GM21723 (cell line): ENCODE results near the gene PRR15L.
"Not testable (repeated sequence)": the region's sequence is repeated elsewhere in the genome, so short reads cannot be mapped to it uniquely, and the experiment has no call there.

Experiments used
- ATAC-seq: cut with Tn5 transposase; IDR thresholded peaks from one replicate; pipeline ENCODE4 v1.9.1; 2021; ENCODE audit warnings: mild to moderate bottlenecking, moderate library complexity; ENCODE audit not compliant: unreplicated experiment

The PRR15L gene

DNA sequence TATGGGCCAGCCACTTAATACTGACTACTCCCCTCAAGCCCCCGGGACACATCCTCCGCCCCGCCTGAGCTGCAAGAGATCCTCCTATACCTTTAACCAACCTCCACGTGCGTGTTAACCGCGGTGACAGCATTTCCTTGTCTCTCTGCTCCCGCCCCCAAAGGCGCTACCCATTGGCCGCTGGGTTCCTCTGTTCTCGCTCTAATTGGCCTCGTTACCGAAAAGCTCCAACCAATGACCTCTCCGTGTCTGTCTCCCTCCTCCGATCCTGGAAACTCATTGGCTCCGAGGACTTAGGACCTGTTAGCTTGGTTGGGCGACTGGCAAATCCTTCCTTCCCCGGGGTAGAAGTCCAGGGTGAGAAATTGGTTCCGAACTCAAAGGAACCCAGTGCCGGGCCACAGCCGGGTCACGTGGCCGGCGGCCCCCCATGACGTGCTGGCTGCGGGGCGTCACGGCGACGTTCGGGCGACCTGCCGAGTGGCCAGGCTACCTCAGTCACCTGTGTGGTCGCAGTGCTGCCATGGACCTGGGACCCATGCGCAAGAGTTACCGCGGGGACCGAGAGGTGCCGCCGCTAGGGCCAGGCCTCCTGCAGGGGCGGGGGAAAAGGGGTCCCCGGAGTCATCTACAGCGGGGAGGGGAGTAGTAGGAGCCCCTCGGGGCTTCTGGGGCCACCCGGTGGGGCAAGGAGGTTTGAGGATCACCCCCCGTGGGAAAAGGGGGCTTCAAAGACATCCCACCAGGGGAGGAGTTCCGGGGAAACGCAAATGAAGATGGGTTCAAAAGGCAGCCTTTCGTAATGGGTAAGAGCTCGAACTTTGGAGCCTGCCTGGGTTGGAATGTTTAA lies 16.2 kb downstream of the PRR15L start, which contains the start of gene PNPO:
Gene PNPO (plus strand): TSS at position 326 of the 850 bp plus-strand sequence. CDS start 105 bp downstream, at position 431.
- peak; percentile 89 for ATAC-seq

DNA sequence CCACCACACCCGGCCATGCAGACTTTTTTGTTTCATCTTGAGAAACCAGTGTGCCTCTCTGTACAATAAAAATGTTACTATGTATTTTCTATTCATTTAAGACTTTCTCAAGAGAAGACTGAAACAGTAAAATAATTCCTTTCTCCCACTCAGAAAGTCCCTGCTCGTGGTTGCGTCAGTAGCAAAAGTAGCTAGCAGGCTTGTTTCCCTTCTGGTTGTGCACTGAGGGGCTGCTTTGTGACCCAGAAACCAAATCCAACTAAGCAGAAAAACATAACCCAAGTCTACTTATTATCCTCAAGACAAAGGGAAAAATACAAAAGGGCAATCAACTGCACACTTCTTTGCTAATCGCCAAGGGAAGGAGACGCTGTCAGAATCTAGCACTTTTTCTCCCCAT lies 19.7 kb downstream of the PRR15L start:
- ATAC-seq, result no peak

DNA sequence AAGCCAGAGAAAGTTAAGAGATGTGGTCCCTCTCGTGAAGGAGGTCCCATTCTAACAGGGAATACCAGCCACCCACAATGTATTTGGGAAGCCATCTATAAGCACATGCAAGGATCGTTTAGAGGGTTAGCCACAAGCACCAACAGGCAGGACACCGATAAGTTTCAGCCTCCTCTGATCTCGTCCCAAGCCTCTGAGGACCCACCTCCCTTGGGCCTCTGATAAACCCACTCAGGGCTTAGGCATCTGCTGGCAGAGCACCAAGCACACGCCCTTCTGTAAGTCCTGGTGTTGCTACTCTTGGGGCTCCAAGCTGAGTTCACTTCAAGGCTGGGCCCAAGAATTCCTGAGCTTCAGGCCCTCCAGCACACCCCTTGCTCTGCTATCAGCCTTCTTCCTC lies 21.7 kb downstream of the PRR15L start:
- no peak for ATAC-seq

DNA sequence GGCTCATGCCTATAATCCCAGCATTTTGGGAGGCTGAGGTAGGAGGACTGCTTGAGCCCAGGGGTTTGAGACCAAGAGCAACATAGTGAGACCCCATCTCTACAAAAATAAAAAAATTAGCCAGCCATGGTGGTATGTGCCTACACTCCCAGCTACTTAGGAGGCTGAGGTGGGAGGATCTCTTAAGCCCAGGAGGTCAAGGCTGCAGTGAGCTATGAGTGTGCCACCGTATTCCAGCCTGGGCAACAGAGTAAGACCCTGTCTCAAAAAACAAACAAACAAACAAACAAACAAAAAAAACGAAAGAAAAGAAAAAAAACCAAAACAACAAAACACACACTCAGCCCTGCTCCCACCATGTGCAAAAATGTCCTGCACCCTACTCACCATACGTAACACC lies 22.2 kb downstream of the PRR15L start:
- ATAC-seq, result not testable (repeated sequence)

DNA sequence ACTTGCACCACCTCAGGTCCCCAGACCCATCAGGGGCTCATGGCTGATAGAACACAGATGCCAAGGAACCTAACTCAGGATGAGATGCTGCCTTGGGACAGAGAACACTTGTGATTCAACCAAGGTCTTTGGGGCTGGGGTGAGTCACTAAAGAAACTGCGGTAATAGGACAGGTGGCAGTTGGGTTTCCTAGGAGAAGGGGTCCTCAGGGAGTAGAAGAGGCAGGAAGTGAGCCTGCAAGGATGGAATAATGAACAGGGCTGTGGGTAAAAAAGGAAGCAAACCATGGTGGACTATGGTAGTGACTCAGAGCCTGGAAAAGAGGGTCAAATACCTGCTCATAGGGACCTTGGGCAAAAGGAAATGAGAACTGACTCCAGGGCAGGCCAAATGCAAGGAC lies 22.8 kb downstream of the PRR15L start:
- ATAC-seq, result no peak

DNA sequence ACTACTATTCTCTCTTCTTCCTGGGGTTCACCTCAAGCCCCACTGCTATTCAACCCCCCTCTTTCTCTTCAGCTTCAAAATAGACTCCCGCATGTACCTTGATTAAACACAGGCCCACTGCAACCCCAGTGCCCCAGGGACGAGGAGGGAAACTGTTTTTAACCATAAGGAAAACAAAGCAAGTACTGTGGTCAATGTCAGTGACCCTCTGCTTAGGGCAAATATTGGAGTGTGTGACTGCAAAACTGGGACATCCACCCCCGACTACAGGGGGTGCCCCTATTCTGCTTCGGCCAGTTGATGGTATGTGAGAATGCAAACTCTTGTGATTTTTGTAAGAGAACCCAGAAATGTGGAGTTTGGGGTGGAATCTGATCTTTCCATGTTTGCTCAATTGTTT lies 25.8 kb downstream of the PRR15L start:
- no peak for ATAC-seq

DNA sequence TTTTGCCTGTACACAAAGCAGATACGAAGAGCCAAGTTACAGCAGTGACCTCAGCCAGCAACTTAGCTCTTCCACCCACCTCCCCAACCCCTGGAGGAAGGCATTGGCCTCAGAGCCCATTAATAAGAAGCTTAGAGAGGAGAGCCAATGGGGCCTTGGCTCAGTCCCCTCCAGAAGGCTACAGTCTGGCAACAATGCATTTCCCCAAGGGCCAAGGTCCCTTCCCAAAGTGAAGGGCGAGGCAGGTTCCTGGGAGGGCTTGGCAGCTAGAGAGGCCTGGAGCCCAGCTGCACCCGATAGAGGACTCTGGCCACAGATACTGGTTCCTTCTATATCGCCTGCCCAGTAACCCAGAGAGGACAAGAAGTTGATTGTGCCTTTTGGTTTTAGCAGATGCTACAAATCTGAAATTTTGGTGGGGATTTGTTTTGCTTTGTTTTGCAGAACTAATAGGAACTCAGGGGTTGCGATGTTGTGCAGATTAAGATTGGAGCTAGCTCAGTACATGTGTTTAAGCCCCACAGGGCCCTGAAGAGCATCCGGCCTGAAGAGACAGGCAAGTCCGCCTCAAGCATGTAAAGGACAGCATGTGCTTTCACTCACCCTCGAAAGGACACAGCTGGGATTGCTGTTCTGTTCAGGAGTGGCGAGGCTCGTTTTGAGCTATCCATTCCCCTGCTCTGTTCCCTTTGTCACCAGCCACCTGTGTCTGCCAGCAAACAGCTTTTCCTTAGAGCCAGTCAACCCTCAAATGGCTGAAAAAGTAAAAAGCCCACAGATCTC lies 28.3 kb downstream of the PRR15L start:
- no peak for ATAC-seq

DNA sequence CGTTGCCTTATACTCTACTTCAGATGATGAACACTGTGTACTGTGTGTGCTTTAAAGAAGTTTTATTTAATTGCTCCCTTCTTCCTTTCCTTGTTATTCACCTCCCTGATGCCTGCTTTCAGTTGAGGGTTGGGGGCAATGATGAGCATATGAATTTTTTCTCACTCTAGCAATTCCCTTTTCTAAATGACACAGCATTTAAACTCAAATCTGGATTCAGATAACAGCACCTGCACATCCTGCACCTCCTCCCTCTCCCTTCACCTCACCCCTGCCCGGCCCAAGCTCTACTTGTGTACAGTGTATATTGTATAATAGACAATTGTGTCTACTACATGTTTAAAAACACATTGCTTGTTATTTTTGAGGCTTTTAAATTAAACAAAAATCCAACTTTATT lies 29.3 kb downstream of the PRR15L start:
- ATAC-seq, result no peak

DNA sequence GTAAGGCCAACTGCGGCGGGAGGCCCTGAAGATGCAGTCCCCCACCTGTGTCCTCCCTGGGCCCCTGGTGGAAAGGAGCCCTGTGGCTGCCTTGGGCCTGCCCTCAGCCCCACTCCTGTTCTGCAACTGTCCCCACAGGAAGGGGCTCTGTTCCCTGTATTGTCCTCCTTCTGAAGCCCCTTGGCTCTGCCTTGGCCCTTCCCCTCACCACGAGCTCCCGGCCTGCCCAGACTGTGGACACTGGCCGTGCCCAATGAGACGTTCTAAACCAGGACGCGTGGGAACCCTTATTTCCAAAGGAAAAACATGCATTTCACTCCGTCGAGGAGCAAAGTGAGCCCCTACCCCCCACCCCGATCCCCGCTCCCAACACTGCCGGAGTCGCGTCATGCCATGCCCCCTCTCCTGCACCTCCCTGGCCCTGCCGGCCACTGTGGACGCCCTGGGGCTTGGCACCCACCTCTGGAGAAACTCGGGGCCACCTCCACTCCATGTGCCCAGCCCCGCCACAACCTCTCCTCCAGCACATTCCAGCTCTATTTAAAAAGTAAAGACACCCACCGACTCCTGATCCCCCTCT lies 29.8 kb downstream of the PRR15L start:
- no peak for ATAC-seq

DNA sequence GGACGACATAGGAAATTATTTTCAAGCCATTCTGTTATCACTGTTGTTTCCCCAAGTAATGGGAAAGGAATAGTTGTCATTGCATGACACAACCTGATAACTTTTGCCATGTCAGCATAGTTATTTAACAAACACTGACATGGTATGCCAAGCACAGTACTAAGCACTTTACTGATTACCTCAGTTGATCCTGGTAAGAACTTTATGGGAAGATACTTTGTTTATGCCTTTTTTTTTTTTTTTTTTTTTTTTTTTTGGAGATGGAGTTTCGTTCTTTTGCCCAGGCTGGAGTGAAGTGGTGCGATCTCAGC lies 32.0 kb downstream of the PRR15L start:
- no peak for ATAC-seq

DNA sequence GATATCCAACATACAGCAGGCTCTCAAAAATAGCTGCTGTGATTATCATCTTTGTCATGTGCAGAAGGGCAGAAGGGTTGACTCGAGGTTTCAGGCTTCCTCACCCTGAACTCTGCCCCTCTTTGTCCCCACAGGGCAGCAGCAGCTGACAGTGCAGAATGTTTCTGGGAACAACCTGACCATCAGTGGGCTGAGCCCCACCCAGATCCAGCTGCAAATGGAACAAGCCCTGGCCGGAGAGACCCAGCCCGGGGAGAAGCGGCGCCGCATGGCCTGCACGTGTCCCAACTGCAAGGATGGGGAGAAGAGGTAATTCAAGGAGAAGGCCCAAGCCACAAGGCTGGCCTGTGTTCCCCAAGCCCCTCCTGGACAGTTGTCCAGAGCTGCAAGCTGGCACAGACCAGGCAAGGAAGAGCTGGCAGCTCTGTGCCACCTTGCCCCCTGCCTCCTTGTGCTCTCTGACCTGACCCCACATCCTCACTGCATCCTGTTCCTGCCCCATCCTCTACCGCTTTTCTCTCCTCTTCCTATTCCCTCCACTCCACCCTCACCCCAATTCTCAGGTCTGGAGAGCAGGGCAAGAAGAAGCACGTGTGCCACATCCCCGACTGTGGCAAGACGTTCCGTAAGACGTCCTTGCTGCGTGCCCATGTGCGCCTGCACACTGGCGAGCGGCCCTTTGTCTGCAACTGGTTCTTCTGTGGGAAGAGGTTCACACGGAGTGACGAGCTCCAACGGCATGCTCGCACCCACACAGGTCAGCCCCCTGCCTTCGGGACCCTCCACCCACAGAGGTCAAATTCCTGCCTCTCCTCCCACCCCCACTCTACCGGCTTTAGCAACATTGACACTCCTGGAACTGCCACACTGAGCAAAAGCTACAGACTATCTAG lies 32.7 kb downstream of the PRR15L start:
- no peak for ATAC-seq

DNA sequence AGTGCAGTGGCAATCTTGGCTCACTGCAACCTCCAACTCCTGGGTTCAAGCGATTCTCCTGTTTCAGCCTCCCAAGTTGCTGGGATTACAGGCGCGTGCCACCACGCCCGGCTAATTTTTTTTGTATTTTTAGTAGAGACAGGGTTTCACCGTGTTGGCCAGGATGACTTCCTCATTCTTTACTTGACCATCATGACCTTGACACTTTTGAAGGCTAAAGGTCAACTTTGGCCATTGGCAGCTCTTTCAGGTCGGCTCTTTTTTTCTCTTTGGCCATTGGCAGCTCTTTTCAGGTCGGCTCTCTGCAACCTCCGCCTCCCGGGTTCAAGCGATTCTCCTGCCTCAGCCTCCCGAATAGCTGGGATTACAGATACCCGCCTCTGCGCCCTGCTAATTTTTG lies 37.8 kb downstream of the PRR15L start:
- not testable (repeated sequence) for ATAC-seq

DNA sequence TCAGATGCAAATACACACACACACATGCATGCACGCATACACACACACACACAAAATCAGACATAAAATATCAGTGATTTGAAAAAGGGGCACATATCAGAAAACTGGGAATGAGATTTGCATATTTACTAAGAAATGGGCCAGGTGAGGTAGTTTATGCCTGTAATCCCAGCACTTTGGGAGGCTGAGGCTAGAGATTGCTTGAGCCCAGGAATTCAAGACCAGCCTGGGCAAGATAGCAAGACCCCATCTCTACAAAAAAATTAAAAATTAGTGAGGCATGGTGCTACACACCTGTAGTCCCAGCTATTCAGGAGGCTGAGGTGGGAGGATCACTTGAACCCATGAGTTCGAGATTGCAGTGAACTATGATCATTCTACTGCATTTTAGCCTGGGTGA lies 38.7 kb downstream of the PRR15L start:
- ATAC-seq, result no peak

DNA sequence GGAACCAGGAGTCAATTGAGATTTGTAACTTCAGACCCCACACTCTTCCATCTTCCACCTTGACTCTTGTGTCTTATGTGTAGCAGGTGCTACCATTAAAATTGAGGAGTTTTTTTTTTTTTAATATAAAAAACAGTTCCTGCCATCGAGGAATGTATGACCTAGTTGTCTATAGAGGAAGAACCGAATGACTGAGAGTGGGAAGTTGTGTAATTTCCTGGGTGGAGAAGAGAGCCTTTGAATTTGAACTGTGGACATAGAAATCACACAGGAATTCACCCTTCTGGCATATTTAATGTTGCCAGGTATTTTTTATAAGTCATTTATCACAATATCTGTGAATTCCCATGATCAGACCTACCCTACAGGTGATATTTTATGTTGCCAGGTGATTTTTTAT lies 39.7 kb downstream of the PRR15L start:
- no peak for ATAC-seq

DNA sequence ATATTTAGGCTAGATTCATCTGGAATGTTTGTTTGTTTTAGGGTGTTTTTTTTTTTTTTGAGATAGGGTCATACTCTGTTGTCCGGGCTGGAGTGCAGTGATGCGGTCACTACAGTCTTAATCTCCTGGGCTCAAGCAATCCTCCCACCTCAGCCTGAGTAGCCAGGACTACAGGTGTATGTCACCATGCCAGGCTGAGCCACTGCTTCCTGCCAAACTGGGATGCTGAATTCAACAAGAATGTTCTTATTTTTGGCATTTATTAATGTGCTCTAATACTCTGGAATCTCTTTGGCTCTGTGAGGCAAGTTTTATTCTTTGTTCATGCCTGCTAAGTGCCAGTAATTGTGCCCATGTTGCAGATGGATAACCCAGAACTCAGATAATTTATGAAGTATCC lies 40.1 kb downstream of the PRR15L start:
- no peak for ATAC-seq

DNA sequence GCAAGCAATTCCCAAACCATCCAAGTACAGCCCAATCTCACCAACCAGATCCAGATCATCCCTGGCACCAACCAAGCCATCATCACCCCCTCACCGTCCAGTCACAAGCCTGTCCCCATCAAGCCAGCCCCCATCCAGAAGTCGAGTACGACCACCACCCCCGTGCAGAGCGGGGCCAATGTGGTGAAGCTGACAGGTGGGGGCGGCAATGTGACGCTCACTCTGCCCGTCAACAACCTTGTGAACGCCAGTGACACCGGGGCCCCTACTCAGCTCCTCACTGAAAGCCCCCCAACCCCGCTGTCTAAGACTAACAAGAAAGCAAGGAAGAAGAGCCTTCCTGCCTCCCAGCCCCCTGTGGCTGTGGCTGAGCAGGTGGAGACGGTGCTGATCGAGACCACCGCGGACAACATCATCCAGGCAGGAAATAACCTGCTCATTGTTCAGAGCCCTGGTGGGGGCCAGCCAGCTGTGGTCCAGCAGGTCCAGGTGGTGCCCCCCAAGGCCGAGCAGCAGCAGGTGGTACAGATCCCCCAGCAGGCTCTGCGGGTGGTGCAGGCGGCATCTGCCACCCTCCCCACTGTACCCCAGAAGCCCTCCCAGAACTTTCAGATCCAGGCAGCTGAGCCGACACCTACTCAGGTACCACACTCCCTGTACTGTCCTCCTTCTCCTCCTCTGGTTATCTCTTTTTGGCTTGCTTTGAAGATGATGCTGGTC lies 41.0 kb downstream of the PRR15L start:
- ATAC-seq, result no peak

DNA sequence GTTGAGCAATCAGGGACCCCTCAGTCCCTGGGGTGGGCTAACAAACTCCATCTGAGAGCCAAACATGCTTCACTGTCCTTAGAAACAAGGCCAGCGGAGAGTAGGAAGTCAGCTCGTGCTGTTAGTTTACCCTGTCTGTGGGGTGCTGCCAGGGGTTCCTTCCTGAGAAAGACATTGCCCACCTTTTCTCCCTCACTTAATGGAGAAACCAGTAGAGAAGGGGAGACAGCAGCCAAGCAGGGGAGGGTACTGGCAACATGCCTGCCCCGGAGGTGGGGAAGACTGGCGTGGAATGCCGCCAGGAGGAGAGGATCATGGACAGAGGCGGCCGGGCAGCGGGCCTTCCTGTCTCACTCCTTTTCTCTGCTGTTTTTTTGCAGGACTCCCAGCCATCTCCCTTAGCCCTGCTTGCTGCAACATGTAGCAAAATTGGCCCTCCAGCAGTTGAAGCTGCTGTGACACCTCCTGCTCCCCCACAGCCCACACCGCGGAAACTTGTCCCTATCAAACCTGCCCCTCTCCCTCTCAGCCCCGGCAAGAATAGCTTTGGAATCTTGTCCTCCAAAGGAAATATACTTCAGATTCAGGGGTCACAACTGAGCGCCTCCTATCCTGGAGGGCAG lies 41.8 kb downstream of the PRR15L start:
- no peak for ATAC-seq

DNA sequence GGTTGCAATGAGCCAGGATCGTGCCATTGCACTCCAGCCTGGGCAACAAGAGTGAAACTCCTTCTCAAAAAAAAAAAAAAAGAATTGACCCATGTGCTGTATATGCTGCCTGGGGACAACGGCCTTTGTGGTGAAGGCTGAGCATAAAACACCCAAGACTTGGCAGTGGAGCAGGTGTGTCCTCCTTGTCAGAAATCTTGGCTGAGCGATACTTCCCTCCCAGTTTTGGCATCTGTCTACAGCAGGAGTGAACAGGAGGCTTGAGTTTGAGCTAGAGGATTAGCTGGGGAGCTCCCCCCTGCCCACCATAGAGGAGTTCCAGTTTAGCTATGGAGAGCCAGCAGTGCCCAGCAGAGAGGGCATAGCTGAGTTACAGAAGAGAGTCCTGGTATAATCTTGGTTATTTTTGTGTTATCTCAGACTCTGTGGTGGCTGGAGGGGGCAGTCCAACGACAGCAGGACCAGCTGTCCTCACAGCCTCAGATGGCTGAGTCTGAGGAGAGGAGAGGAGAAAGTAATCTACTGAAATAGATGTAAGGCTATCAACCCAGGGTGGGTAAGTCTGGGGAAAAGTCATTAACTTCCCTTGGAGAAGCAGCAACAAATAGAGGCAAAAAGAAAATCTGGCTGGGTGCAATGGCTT lies 43.3 kb downstream of the PRR15L start:
- no peak for ATAC-seq

DNA sequence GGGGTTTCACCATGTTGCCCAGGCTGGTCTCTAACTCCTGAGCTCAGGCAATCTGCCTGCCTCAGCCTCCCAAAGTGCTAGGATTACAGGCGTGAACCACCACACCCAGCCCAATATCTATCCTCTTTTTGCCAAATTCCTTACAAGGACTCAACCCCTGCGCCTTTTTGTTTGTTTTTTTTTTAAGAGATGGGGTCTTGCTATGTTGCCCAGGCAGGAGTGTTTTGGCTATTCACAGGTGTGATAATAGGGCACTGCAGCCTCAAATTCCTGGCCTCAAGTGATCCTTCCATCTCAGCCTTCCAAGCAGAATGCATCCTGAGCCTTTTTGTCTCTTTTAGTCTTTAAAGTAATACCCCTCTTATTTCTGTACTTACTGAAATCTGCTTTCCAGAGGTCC lies 44.6 kb downstream of the PRR15L start:
- no peak for ATAC-seq
